HS-5 (cell line): ENCODE measurements around the gene ANKRD55.
A peak's percentile ranks its signal among the peaks of the same experiment; 100 is the strongest.
"Not testable (repeated sequence)": the region's sequence is repeated elsewhere in the genome, so short reads cannot be mapped to it uniquely, and the experiment has no call there.

Source experiments
- DNase-seq: peaks from one replicate; pipeline ENCODE4 v3.0.0-alpha.2; 2012; ENCODE audit warnings: low read depth

The ANKRD55 gene

GRCh38 chr5:56102207-56102606, 130.9 kb downstream of the ANKRD55 start:
- not testable (repeated sequence) for DNase-seq

- no peak for DNase-seq
Observed at GRCh38 chr5:56101180-56101579, 131.9 kb downstream of the ANKRD55 start.

DNA sequence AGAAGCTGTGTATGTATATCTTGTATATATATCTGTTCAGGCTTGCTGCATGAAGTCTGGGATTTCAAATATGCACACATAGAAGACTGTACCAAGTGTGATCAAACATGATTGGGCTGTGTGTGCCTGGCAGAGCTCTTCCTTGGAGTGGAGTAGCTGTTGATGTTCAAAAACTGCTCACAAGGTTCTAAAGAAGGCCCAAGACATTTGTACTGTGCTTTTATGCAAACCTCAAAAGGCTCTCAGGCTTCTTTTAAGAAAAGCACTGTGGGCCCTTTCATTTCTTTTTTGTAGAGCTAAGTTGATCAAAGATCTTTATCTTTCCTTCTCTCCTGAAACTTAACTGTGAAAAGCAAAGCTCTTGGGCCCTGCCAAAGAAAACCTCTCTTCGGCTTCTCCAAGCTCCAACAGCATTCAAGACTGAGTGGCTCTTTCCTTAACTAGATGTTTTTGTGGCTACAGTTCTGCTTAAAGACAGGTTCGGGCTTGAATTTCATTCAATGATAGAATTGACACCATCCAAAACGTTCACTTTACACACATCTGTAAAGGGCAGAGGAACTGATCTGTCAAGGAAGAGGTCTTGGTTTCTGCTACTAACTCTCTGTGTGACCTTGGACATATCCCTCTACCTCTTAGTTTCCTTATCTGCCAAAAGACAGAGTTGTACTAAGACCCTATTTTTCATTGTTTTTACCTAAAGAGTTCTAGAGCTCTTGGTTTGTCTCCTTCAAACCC, 132.5 kb downstream of the ANKRD55 start:
- no peak for DNase-seq

- peak; percentile 83 for DNase-seq
Observed at GRCh38 chr5:56099346-56099745, 133.8 kb downstream of the ANKRD55 start.

GRCh38 chr5:56097055-56097454, 136.1 kb downstream of the ANKRD55 start:
- DNase-seq: no peak

DNA sequence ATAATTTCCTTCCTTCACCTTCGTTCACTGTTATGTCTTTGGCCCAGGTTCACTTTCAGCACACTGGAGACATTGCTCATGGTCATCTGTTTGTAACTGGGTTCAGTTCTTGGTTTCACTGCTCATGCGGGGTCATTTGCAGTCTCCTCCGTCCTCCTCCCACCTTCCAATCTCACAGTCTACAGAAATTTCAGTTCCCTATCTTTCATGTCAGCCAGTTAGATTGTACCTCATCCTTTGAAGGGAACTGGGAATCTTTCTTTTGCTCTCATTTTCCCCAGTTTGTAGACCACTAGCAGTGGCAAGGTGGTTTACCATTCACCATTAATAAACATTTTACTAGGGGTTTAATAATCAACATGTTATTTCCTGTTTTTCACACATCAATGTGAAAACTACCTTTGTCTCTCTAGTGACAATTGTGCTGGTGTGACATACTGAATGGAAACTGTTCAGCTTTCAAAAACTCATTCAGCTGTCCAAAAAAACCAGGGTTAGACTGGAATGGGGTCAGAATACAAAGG, 137.5 kb downstream of the ANKRD55 start:
- DNase-seq: no peak

GRCh38 chr5:56094579-56095361, 138.4 kb downstream of the ANKRD55 start:
- DNase-seq: no peak

DNA sequence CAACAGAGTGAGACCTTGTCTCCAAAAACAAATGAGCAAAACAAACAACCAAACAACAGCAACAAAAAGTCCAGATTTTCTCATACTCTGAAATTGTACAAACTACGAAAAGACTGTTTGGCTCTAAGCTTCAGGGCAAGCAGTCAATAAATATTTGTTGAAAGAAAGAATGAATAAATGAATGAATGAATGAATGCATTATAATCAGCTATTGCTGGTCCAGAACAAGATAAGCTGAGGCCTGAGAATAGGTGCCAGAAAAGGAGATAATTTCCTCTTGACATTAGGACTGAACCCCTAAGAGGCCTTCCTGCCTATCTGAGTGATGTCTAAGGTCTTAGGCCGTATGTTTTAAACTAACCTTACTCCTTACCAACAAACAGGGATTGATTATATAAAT, 139.2 kb downstream of the ANKRD55 start:
- no peak for DNase-seq

- no peak for DNase-seq
Observed at GRCh38 chr5:56092115-56092514, 141.0 kb downstream of the ANKRD55 start.

DNA sequence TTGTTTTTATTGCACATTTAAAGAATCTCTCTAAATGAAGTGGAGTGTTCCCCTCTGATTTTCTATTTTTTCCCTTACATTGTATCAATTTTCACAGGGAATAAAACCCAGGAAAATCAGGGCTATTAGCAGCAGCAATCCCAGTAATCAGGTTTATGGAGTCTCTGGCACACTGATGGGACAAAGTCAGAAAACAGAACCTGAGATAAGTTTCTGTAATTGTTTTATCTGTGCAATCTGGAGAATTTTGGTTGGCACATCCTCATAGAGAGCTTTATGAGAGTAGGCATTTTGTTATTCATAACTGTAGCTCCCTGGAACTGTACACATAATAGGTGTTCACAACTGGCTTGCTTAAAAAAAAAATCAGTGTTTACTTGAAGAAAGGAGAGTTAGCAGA, 141.5 kb downstream of the ANKRD55 start:
- no peak for DNase-seq

DNA sequence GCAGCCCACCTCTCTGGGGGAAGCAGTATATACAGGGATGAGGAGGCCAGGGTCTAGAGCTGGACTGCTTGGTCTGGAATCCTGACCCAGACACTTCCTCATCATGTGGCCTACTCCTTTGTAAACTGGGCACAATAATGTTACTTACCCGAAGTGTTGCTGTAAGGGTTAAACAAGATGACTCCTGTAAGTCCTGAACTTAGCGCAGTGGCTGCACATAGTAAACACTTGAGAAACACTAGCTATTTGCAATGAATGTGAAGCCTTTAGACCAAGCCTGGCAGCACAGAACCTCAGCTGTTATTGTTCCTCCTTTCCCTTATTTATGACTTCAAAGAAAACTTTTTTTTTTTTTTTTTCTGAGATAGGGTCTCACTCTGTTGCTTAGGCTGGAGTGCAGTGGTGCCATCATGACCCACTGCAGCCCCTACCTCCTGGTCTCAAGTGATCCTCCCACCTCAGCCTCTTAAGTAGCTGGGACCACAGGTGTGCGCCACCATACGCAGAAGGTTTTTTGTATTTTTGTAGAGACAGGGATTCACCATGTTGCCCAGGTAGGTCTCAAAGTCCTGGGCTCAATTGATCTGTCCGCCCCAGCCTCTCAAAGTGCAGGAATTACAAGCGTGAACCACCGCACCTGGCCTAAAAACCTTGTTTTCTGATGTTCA, 142.2 kb downstream of the ANKRD55 start:
- no peak for DNase-seq

DNA sequence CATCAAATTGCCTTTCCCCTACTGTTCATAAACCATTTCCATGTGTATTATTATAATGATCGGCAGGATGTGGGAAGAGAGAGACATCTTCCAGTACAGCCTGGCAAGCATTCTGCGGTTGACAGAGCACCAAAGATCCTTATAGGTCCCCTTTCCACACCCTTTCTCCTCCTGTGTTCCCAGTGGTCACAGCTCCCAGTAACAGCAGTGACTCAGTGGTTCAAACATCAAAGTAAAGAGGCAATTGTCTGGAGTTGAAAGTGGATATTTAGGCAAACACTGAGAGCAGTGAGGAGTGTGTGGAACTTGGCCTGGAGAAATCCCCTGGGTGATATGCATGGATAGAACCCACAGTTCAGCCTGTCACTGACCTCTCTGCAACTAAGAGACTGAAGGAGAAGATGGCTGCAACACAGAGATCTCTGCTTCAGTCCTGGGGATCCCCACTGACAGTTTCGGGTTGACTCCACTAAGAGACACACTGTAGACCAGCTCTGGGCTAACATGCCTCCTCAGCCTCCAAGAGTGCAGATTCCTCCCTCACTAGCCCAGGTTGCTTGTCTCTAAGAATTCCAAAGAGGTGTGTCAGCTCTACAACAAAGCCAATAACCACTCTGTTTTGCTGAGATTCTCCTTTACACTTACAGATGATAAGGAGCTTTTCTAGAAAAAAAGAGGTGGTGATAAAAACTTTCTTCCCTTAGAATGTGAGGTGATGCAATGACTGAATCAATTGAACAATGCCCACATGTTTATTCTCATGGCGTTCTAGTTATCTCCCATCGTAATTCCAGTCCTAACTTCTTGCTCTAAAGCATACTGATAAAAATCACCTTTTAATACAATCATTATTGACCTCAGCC, 143.9 kb downstream of the ANKRD55 start:
- peak; percentile 63 for DNase-seq

DNA sequence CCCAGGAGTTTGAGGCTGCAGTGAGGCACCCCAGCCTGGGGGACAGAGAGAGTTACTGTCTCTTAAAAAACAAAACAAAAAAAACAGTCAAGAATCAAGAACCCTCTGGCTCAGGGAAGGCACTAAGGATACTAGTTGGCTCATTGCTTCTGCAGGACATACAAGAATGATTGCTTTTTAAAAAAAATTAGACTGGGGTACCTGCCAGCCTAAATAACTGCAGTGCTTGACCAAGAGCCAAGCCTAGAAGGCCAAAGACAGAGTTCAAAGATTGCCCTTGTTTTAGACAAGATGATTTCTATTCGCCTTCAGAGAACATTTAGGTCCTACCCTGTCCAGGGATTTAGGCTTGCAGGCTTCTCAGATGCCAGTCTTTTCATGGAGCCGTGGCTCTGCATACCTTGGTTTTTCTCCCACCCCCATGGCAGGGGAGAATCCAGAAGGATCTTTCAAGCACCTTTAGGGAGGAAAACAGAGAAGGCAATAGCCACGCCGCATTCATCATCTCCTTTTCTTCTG, 144.6 kb downstream of the ANKRD55 start:
- no peak for DNase-seq

DNA sequence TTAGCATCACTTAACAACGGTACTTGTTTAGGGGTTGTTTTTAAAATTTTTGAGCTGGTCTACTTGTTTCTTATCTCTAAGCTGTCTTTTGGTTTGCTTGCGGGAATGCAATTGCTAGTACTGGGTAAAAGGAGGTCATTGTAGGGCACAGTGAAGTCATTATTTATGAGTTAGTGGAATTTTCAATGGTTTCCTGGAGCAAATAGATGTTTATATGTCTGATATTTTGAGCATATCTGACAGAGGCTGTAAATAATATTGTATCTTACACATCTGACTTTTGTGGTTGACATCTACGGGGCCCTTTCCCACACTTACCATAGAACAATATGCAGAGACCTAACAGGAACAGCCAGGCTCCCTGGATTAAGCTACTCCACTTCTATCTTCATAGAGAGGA, 147.9 kb downstream of the ANKRD55 start:
- no peak for DNase-seq

DNA sequence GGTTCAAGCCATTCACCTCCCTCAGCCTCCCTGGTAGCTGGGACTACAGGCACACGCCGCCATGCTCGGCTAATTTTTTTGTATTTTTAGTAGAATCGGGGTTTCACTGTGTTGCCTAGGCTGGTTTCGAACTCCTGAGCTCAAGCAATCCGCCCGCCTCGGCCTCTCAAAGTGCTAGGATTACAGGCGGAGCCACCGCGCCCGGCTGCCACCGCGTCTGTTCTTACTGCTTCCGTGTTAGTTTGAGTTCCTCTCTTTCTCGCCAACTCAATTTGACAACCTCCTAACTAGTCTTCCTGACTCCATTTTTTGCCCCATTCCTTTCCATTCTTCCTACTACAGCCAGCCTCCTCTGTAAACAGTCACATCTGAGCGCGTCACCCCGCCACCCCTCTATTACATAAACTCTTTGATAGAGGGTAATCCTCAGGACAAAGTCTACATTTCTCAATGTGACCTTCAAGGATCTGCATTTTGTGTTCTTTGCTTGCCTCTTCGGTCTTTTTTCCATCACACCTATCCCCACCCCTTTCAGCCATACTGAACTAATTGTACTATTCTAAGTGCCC, 149.8 kb downstream of the ANKRD55 start:
- no peak for DNase-seq

GRCh38 chr5:56081053-56081642, 152.0 kb downstream of the ANKRD55 start:
- DNase-seq: not testable (repeated sequence)

GRCh38 chr5:56080375-56081052, 152.6 kb downstream of the ANKRD55 start:
- DNase-seq: no peak

- DNase-seq: not testable (repeated sequence)
Observed at GRCh38 chr5:56079157-56079500, 154.0 kb downstream of the ANKRD55 start.

DNA sequence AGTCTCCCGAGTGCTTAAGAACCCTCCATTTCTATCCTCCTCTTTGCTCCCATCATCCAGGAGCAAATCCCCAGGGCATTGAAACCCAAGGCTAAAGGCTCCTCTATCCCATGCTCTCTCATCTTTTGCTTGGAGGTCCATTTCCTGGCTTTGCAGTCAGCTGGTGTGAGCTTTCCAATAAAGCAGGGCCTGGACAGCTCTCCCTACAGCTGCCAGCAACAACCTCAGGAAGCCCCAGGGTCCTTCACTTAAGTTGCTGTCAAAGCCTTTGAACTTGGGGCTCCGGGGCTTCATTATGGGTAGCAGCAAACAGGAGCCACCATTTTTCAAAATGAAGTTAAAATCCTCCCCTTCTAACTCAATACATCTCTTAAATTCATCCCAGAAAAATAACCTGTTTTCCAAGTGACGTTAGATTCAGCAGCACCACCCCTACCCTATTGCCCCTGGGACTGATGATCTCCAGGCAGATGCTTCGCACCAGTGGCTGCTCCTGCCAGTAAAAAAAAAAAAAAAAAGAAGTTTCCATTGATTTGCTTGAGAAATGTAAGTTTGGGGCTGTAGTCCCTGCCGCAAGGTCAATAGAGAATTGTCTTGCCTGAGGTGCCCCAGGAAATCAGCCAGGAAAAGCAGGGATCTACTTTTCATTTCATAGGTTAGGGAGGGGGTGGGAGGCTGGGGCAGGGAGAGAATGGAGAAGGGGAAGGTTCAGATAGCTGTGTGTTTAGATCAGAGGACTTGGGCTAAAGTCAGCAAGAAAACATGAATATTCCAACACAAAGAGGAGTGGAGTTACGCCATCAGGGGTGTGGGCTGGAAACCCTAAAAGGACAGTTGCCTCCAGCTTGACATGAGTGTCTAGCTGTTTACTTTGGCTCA, 154.6 kb downstream of the ANKRD55 start:
- no peak for DNase-seq
